Measurements from ENCODE around the gene POU2F3. TPM values are rescaled to one million over a fixed set of nuclear protein-coding genes. Genes with fewer than 3 reads are reported as not detected.
A peak's percentile ranks its signal among the peaks of the same experiment; 100 is the strongest.

POU2F3 gene
- total and polyA plus RNA-seq, 2 of the 13 experiments (the other 11 are each of a cell fraction or from before 2014, with no cell fraction given) = not detected

- Histone ChIP-seq H3K27ac (ENCODE audit: extremely low read length, insufficient read depth, low read length) (peak overlapping the region; percentile 52), H3K4me3 (replicated peaks in 1 of 3; ENCODE audit: insufficient read depth in 1 of 3, low read depth in 2 of 3, low read length in 3 of 3) (peak overlapping the region; percentile 19 to 51 (median 21); a peak in 5 of 6 replicates), H3K9ac (ENCODE audit: insufficient read depth, low read depth, low read length) (peak overlapping the region; percentile 26), H3K4me1 (ENCODE audit: insufficient read depth, low read length) (peaks cover 68% of the 10 kb centered on the region), H3K36me3 (replicated peaks in 1 of 2; ENCODE audit: control insufficient read depth in 1 of 2, insufficient read depth in 2 of 2, low read length in 2 of 2) (no peaks in the 10 kb centered on the region), H2AFZ (ENCODE audit: low read length) (no peak overlapping the region), H3K9me3 (ENCODE audit: low read length) (no peaks in the 10 kb centered on the region), H3K4me2 (ENCODE audit: low read depth, low read length) (peak overlapping the region; percentile 72), H4K20me1 (ENCODE audit: insufficient read depth, low read length) (no peaks in the 10 kb centered on the region), H3K27me3 (ENCODE audit: control insufficient read depth in 1 of 2, insufficient read depth in 2 of 2, low read length in 2 of 2) (no peaks in the 10 kb centered on the region), H3K79me2 (ENCODE audit: insufficient read depth, low read length) (peaks cover 17% of the 10 kb centered on the region)
- in situ Hi-C loops (cut with HindIII; ENCODE audit: extremely low pct_ligation_motif_present, low pct_unique_long_range_greater_than_20kb) = no loop called here
- DNase-seq (ENCODE audit: low spot score) (no peak), FAIRE-seq (no peak), ATAC-seq (no peak)
- BruUV-seq (replicated peaks) = no TSS peak
- intact Hi-C loops (cut with micrococcal nuclease; ENCODE audit: unreplicated experiment) = no loop called here
- CTCF ChIA-PET (ENCODE audit: low intra/inter-chr PET ratio, low total read pairs) = no interaction called here
- 0 out of 2 replicates have a peak, but pooled peaks have one; percentile 10 for TF ChIP-seq RERE (CRISPR knock-in tag; IDR thresholded peaks at IDR 0.05; ENCODE audit: low read depth)
- peak; percentile 94 for TF ChIP-seq ZNF629 (CRISPR knock-in tag; conservative IDR thresholded peaks at IDR 0.05)
- TF ChIP-seq GRHL1 (CRISPR knock-in tag; conservative IDR thresholded peaks at IDR 0.05) = no peak
- peak; percentile 37; the same call in 1 of the 2 replicates for TF ChIP-seq CEBPG (CRISPR knock-in tag; IDR thresholded peaks at IDR 0.05)
- peak; percentile 73 for TF ChIP-seq CEBPB (IDR thresholded peaks at IDR 0.05; ENCODE audit: borderline replicate concordance, low read depth, low read length)
- 47% methylated on average over 7 of the region's 7 CpGs for WGBS (ENCODE audit: low lambda C conversion rate)
- POLR2A ChIA-PET = interaction anchor here (1.0 to 5.4 kb wide), 10 partner anchors 10 to 467 kb away, joined by 3 to 92 read pairs (median 6); partner anchors contain the start of gene ARHGEF12
These were observed 32.4 kb upstream of the POU2F3 start for GRCh38 chr11:120207512-120207911.
